ENCODE data around the gene EXOC2. TPM values are rescaled to one million over a fixed set of nuclear protein-coding genes. Genes with fewer than 3 reads are reported as not detected.

EXOC2 gene
- total RNA-seq, 4 donors from 2014 or later: 25.6 to 37.1 (median 30.8) TPM

GRCh38 chr6:582370-582769 lies 110.6 kb downstream of the EXOC2 start:
- Histone ChIP-seq H3K36me3 (no peaks in the 10 kb centered on the region), H3K4me1 (no peaks in the 10 kb centered on the region), H3K9me3 (no peaks in the 10 kb centered on the region), H3K4me3 (replicated peaks in 1 of 3) (no peak overlapping the region), H3K27me3 (no peaks in the 10 kb centered on the region), H3K27ac (no peak overlapping the region)
- WGBS, 2 donors: 76 to 81% methylated on average over 12 of the region's 12 CpGs
- DNase-seq: no peak
- TF ChIP-seq, protein P1, sequence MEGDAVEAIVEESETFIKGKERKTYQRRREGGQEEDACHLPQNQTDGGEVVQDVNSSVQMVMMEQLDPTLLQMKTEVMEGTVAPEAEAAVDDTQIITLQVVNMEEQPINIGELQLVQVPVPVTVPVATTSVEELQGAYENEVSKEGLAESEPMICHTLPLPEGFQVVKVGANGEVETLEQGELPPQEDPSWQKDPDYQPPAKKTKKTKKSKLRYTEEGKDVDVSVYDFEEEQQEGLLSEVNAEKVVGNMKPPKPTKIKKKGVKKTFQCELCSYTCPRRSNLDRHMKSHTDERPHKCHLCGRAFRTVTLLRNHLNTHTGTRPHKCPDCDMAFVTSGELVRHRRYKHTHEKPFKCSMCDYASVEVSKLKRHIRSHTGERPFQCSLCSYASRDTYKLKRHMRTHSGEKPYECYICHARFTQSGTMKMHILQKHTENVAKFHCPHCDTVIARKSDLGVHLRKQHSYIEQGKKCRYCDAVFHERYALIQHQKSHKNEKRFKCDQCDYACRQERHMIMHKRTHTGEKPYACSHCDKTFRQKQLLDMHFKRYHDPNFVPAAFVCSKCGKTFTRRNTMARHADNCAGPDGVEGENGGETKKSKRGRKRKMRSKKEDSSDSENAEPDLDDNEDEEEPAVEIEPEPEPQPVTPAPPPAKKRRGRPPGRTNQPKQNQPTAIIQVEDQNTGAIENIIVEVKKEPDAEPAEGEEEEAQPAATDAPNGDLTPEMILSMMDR (IDR thresholded peaks at IDR 0.05): no peak
- no peak for TF ChIP-seq POLR2A (IDR thresholded peaks at IDR 0.05)
- intact Hi-C loops (cut with DNase I): no loop called here

GRCh38 chr6:579339-579738 lies 113.6 kb downstream of the EXOC2 start:
- H3K27ac ChIP-seq: no peak overlapping the region
- no peak for DNase-seq
- TF ChIP-seq, protein P1 (IDR thresholded peaks at IDR 0.05): no peak
- TF ChIP-seq POLR2A (IDR thresholded peaks at IDR 0.05): no peak
- intact Hi-C loops (cut with DNase I): no loop called here
- H3K36me3 ChIP-seq: no peaks in the 10 kb centered on the region
- no peaks in the 10 kb centered on the region for H3K9me3 ChIP-seq
- WGBS, 2 donors: 92 to 97% methylated on average over 5 of the region's 5 CpGs
- no peaks in the 10 kb centered on the region for H3K4me1 ChIP-seq
- H3K27me3 ChIP-seq: no peaks in the 10 kb centered on the region
- H3K4me3 ChIP-seq (replicated peaks in 1 of 3): no peak overlapping the region

DNA sequence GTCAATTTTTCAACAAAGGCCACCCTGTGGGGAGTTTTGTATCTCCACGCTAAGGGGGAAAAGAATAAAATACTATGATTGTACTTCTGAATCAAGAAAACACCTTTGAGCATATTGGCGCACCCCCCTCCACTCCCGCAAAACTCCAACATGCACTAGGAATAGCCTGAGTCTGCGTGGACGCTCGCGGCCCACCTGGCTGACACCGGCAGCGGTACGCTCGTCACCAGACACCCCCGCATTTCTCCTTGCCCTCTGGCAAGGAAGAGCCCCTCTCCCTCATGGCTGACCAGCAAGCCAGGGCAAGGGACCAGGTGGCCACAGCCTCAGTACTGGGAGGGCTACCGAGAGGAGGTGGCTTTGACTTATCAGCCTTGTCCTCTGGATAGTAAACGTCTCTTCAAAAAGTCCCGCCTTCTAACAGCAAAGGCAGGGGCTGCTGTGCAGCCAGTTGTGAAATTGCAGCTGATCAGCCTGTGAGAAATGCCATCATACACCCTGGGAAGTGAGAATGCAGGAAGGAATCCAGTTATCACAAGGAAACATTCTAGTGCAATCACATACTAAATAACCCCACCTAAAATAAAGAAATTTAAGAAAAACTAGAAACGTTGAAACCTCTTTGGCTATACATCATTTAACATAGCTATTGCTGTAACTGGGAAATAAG lies 120.2 kb downstream of the EXOC2 start:
- peaks cover 0 to 9% of the 10 kb centered on the region in 2 donors for H3K36me3 ChIP-seq
- no peaks in the 10 kb centered on the region for H3K9me3 ChIP-seq
- H3K4me1 ChIP-seq: no peaks in the 10 kb centered on the region
- H3K27ac ChIP-seq: no peak overlapping the region
- no peak for DNase-seq
- TF ChIP-seq POLR2A (IDR thresholded peaks at IDR 0.05): no peak
- TF ChIP-seq, protein P1 (IDR thresholded peaks at IDR 0.05): no peak
- no peaks in the 10 kb centered on the region for H3K27me3 ChIP-seq
- WGBS, 2 donors: 86 to 92% methylated on average over 16 of the region's 16 CpGs
- intact Hi-C loops (cut with DNase I): no loop called here
- no peak overlapping the region for H3K4me3 ChIP-seq (replicated peaks in 1 of 3)

GRCh38 chr6:571892-572291 lies 121.0 kb downstream of the EXOC2 start:
- no peak for TF ChIP-seq POLR2A (IDR thresholded peaks at IDR 0.05)
- TF ChIP-seq, protein P1 (IDR thresholded peaks at IDR 0.05): no peak
- intact Hi-C loops (cut with DNase I): no loop called here

DNA sequence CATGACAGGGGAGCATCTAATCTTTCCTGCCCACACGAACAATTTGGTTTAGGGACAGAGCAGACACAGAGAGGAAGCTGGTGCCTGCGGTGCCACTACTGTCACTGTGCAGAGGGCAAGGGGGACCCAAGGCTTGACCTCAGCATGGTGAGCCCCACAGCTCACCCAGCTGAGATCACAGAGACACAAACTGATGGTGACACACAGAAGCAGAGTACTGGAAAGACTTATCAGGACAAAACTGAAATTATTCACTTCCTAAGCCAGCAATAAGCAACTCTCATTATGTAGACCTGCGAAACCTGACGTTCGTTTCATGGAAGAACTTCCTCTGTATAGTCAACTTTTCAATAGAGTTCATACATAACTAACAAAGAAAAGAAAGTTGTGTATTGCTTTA lies 122.1 kb downstream of the EXOC2 start:
- no peak for DNase-seq
- intact Hi-C loops (cut with DNase I): no loop called here
- H3K4me3 ChIP-seq (replicated peaks in 1 of 3): no peak overlapping the region
- H3K9me3 ChIP-seq: no peaks in the 10 kb centered on the region
- H3K27ac ChIP-seq: no peak overlapping the region
- no peaks in the 10 kb centered on the region for H3K4me1 ChIP-seq
- H3K36me3 ChIP-seq: peaks cover 0 to 9% of the 10 kb centered on the region in 2 donors
- TF ChIP-seq, protein P1 (IDR thresholded peaks at IDR 0.05): no peak
- no peak for TF ChIP-seq POLR2A (IDR thresholded peaks at IDR 0.05)
- no peaks in the 10 kb centered on the region for H3K27me3 ChIP-seq
- WGBS, 2 donors: 87 to 98% methylated on average over 5 of the region's 5 CpGs

More at GRCh38 chr6:571892-572291, 121.0 kb downstream of the EXOC2 start:
- H3K9me3 ChIP-seq: no peaks in the 10 kb centered on the region
- no peak for DNase-seq
- no peak overlapping the region for H3K27ac ChIP-seq
- H3K27me3 ChIP-seq: no peaks in the 10 kb centered on the region
- H3K36me3 ChIP-seq: peaks cover 0 to 9% of the 10 kb centered on the region in 2 donors
- WGBS, 2 donors: 94 to 97% methylated on average over 6 of the region's 6 CpGs
- H3K4me3 ChIP-seq (replicated peaks in 1 of 3): no peak overlapping the region
- no peaks in the 10 kb centered on the region for H3K4me1 ChIP-seq

Data from thyroid gland (tissue), 4 donors.